NK-92 (cell line): ENCODE results near the gene KCNMB2.
"Not testable (repeated sequence)": the region's sequence is repeated elsewhere in the genome, so short reads cannot be mapped to it uniquely, and the experiment has no call there.

ENCODE experiments used
- DNase-seq: peaks from one replicate; lab custom pipeline; 2025; ENCODE audit not compliant: unreplicated experiment; lab: John Stamatoyannopoulos, UW

The KCNMB2 gene

DNA sequence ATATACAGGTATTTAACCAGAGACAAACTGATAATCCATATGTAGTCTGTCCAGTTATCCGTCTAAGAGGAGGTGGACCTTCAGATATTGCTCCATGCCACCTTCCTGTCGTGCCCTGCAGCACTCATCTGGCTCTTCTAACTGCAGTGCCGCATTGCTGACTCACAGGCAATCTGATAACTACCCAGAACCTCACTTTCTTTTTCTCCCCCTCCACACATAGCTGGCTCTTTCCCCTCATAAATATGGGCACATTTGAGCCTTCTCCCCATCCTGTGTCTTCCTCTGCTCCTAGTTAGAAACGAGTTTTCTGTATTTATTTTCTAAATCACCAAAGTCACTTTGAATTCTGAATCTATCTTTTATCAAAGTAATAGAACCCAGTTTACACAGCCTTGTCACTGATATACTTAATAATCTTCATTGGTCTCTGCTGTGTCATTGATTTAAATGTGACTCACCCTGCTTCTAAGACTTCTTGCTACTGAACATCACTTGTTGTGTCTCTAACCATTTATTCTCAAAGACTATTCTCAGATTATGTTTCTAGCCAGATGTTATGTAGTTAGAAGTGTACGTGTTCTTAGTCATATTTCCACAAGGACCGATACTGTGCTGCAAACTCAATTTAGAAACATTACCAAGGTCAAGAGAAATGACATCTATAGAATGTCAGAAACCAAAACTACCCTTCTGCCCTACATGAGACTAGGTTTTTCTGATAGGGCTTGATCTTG, 17.4 kb upstream of the KCNMB2 start:
- no peak for DNase-seq

DNA sequence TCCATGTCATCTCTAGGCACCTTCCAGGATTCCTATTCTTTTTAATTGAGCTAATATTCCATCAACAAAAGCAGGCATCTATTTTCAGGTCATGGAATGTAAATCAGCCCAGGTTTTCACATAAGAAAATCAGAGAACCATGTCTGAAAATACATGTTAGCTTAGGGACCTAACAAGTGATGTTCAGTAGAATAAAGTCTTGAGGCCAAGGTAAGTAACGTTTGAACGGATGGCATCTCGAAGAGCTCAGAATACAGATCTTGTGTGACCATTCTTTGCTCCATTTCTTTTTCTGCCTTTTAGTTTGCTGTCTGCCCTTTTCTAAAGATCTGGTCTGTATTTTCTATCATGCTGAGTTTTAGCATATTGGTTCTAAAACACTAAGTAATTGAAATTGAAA, 16.5 kb upstream of the KCNMB2 start:
- no peak for DNase-seq

DNA sequence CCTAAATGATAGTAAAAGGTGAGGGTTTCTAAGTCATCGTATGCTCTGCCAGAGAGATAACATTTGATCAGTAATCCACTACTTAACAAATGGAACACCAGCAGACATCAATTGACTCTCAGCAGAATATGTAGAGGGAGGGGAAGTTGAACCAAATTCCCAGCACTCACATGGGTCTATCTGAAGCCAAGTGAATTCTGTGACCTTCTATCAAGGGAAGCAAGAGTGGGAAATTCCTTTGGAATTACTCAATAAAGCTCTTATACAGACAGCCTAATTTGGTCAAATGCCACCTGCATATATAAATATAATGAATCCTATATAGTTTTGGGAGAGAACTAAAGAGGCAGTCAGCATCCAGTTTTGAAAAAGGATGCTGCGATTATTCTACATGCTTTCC, 15.8 kb upstream of the KCNMB2 start:
- no peak for DNase-seq

DNA sequence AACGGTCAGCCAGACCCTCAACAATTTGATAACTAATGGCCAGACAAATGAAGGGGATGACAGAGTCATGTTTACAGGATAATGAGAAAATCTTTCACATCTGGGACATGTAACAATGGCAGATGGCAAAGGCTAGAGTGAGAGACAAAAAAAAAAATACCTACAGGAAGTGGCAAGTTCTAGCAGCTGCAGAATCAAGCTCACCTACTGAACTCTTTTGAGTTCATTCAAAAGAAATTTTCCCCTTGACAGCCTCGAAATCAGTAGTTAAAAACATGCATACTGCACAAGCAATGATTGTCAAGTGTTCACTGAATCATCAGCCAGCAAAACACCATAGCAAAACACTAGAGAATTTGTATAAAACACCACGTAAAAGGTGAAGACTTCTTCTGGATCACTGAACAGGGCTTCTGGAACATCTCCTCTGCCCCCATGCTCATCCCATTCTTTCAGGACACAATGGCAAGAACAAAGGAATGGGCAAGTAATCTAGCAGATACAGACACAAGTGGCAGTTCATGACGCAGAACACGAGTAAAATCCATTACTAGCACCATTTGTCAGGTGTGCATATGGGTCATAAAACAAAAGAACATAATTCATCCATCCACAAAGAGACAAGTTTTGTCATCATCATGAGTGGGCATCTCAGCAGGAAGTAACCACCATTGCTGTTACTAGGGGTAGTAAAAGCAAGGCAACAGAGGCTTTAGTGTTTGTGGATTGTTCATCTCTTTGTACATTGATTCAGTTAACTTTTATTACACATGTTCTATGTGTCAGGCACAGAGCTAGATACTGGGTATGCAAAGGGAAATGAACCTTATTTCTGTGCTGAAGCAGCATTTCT, 13.8 kb upstream of the KCNMB2 start:
- no peak for DNase-seq

DNA sequence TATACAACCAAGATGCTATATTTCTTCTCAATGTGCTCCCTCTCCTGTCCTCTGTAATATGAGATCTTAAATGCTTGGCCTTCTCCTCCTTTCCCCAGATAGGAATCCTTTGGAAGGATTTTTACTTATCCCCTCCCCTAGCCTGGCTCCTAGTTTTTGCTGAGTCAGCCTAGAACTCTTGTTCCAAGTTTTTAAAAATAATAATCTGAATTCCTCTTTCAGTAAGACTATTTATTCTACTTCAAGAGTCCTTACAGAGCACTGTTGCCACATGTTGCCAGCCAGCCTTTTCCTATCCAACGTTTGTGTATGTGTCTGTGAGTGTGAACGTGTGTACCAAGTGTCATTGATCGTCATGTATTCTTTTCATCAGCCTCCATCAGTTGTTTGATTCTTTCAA, 11.0 kb upstream of the KCNMB2 start:
- DNase-seq = no peak

DNA sequence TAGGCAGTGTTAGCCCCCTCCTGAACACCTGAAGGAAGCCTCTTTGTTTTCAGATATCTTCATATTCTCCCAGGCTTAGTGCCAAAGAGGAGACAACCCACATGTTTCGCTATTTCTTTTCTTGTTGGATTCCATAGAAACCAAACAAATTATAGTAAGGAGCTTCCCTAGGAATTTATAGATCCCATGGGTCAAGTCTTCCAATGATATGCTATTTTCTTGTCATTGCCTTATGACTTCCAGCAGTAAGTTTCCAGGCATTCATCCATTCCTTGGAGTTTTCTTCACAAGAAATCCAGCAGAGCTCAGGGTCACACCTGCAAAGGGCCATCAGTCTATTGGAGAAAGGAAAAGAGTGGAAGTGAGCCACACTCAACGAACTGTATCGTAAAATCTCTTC, 9.9 kb upstream of the KCNMB2 start:
- no peak for DNase-seq

DNA sequence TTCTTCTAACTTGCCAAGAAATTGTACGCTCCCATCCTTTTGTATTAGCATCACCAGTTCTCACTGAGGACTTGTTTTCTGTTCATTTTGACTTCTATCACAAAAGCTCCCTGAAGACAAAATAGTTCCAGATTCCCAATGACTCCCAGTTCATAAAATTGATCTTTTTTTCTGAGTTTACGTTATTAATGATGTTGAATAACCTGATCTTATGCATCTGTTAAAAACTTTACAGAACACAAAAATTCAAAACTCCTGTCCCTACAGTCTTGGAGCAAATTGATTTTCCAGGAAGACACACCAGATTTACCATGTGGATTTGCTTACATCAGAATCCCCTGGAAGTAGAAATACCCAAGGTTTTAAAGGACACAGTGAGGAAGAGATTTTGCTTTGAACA, 8.3 kb upstream of the KCNMB2 start:
- DNase-seq = no peak

DNA sequence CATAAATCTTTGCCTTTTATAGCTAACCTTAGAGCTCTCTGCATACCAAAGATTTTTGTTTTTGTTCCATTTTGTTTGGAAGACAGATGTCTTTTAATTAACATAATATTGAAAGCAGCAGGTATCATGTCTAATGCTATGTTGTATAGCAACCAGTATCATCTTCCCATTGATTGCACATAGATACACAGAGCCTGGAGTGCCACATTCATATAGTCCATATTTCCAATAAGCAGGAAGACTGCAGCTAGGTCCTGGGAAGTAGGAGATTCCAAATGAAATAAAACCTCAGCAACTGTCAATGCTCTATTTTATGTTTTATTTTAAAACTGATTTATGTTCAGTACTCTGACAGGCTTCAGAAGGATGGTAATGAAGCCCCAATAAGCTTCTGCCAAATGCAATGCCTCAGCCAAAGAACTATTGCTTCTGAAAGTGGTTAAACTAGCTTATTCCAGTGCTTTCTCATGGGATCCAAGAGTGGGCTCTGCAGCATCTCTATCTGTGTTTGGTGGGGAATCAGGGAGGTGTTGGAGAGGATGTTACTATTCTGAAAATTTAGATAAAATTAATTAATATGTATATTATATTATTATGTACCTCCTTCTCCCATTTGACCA, 6.5 kb upstream of the KCNMB2 start:
- DNase-seq = no peak

DNA sequence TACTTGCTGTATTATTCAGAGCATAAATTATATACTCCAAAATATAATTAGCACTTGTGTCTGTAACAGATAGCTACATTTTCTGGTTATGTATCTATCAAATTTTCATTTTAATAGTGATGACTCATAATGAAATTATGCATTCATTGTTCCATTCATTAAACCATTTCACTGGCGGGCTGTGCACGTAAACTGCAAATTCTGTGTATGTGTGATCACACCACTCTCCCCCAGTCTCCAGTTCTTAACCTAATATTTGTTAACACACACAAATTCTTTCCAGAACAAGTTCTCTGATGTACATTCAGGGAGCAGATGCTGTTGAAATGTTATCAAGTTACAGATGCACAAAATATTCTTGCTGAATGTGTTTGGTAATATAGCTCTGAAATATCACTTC, 3.8 kb upstream of the KCNMB2 start:
- DNase-seq = no peak

DNA sequence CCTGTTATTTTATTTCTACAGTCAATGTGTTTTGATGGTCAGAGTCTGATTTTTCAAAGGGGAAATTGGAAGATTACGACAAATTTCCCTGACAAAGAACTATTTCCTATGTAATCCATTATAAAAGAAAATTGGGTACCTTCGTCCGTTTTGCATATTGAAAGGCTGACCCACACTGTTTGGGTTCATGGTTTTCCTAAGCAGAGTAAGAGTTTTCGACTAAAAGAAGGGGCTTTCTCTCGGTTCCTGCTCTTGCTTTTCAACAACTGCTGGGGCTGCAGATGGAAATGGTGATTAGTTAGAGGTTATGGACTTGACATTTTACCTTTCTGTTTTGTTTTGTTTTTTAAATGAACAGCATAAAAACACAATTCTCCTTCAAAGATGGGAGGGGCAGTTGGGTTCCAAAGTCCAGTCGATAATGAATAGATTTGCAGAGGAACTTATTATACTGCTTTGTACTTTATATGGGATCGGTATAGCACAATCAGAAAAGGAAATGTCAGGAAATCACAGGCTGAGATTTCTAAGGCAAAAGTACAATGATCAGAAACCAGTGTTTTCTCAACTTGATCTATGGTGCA, 978 bp downstream of the KCNMB2 start:
- no peak for DNase-seq

DNA sequence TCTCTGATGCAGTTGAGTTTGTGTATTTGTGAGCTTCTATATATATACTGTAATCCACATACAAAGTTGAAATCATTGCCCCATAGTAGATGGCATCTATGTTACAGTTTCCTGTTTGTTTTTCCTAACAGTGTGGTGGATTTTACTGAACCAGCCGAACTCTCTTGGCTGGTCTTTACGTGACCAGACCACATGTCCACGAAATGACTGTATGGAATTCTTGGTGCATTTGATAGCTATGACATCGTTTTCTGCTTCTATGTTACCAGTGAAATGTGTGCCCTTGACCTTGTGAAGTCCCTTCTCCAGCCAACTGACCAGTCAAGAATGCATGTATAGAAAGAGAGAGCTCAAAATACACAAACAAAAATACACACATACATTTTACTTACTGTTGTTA, 1.8 kb downstream of the KCNMB2 start:
- no peak for DNase-seq

DNA sequence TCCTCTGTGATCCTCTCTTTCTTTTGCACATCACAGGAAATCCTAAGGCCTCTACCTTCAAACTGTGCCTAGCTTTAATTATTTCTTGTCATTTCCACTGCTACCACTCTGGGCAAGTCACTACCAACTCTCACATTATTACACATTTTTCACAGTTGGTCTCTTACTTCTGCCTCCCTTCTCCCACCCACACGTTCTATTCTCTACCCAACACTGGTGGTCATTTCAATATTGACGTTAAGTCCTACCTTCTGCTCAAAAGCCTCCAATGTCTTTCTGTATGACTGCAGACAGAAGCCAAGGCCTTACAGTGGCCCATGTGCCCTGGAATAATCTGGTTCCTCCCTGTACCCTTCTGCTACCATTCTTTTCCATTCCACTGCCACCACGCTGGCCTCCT, 3.9 kb downstream of the KCNMB2 start:
- DNase-seq = no peak

DNA sequence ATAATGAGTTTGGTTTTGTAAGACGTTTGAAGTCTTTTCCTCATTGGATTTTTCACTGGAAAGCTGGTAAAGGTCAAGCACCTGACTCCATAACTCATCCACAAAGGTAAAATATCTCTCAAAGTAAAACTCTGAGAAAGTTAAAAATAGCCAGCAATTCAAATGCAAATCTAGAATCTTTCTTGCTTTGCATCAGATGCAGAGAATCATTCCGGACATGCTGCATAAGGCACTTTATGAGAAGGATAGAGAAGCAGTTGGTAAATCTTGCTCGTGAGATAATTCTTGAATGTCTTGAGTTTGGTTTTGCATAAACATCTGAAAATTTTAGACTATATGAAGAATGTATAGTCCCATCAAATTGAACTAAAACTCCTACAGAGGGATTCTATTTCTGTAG, 9.1 kb downstream of the KCNMB2 start:
- DNase-seq = no peak

DNA sequence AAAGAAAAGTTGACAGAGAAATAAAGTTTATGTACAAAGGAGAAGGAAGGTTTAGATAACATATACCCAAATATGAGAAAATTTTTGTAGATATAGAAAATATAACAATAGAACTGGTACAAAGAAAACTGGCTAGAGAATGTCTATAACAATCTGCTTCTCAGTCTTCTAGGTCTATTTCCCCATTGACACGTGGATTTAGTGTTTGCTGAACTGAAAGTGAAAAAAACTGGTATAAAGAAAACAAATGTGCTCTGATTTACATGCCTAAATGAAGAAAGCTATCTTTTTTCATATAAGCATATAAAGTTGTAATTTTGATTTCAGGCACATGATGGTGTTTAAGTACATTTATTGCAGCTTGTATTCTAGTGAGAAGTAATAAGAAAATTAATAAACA, 9.8 kb downstream of the KCNMB2 start:
- no peak for DNase-seq

DNA sequence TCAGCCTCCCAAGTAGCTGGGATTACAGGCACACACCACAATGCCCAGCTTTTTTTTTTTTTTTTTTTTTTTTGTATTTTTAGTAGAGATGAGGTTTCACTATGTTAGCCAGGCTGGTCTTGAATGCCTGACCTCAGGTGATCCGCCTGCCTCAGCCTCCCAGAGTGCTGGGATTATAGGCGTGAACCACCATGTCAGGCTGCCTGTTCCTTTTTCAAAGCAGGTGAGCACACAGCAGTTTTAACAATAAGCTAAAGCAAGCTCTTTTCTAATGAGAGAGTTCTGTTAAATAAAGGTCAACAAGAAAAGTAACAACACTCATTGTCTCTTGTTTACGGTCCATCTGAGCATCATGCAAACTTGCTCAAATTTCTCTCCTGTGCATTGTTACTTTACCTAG, 13.2 kb downstream of the KCNMB2 start:
- DNase-seq = not testable (repeated sequence)

DNA sequence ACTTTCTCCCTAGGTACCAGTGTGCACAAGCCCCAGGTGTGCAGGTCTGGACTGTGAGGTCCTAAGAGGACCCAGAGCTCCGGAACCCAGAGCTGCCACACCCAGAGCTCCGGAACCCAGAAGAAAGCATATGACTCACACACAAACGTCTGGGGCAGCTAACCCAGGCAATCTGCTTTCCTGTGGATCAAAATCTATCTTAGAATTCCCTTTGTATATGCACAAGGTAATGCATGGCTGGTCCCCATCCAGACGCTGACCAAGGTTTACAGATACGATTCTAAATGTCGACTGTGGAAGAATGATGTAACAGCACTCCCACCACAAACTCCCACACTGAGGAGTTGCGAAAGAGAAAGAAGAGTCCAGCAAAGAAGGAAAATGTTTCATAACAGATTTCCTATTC, 15.7 kb downstream of the KCNMB2 start:
- DNase-seq = no peak

DNA sequence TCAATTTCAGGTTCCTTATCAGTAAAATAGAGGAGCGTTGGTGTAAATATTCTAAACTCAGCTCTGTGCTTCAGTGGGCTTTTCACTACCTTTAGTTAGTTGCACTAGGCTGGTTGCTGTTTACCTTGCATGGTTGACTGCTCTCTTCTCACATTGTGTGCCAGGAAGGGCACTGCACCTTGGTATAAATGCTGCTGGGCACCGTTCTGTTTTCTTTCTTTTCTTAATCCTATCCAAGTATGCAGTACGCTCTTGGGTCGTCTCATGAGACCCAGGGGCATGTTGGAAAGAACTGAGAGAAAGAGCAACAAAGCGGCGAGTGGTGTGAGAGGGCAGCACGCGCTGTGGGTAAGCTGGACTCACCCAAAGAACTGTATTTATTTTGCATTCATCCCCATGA, 22.4 kb downstream of the KCNMB2 start:
- no peak for DNase-seq

DNA sequence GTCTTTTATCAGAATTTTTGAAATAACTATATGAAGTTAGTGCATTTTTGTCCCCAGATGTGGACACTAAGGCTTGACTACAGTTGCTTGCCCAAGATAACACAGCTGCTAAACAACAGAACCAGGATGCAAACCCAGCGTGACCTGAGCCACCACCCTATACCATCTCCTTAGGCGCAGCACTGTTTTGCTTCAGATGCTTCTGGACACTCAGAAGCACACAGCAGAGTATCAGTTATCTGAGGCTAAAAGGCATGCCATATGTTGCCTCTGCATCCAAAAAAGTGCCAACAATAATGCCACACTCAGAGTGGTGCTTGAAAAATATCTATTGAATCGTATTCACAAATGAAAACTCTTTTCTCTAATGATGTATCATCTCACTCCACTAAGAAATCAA, 24.5 kb downstream of the KCNMB2 start:
- DNase-seq = no peak

DNA sequence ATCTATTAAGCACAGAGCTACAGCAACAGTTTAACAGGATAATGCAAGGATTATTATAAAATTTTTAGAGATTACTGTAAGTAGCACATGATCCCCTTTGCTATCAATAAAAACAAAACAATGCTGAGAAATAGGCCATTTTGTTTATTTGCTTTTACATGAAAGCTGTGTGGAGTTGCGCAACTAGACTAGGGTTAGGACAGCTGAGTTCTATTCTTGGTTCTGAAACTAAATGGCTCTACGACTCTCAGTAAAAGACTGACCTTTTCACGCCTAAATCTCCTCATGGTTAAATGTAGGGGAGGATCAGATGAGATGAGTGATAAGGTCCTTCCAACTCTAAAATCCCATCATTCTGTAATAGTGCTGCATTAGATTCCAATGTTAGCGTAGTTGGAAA, 25.0 kb downstream of the KCNMB2 start:
- no peak for DNase-seq

DNA sequence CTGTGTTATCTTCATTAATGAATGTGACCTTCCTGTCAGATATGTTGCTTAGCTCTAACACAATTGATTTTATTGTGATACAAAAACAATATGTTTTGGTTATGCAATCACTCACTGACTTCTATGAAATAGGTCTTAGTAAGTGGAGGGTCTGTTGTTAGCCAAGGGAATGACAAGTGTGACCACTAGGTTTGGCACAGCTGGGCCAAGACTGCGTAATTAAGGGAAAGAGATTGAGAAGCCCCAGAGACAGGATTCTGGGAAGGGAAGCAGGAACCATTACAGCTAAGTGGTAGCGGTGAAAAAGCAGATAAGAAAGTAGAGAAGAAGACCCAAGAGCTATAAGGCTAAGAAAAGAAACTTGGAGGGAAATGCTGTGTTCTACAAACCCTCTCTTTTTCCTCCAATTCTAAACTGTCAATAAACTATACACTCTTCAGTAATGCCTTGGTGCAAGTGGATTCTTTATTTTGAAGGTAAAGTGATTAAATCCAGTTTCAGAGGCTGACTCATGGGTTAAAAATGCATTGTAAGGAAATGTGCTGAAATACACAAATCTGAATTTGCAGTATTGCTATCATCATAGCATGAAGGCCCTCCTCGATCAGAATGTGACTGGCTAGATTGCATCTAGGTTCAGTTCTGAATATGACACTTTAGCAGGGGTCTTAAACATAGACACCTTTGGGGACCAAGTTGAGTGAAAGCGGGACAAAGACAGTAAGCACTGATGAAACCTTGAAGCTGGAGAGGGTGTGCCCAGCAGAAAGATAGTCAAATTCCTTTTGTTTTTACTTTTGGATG, 26.1 kb downstream of the KCNMB2 start:
- no peak for DNase-seq

DNA sequence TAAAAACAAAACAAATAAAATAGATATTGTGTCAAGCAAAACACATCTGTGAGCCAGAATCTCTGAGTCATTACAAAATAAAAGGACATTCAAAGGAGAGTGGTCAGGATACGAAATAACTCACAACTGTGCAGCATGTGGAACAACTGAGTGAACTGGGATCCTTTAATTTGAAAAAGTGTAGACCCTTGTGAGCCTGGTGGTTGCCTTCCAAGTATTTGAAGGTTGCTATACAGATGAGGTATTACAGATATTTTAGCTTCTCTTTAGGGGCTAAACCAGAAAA, 26.7 kb downstream of the KCNMB2 start:
- no peak for DNase-seq
